GM21737 (cell line): ENCODE data around the gene NRG2.

ENCODE experiments used
- ATAC-seq: cut with Tn5 transposase; IDR thresholded peaks from one replicate; pipeline ENCODE4 v1.9.1; 2021; ENCODE audit warnings: mild to moderate bottlenecking, moderate library complexity; ENCODE audit not compliant: unreplicated experiment

NRG2 gene

GRCh38 chr5:139885172-139885856 lies 157.8 kb downstream of the NRG2 start:
- ATAC-seq, result no peak

GRCh38 chr5:139884734-139885133 lies 158.4 kb downstream of the NRG2 start:
- no peak for ATAC-seq

GRCh38 chr5:139884144-139884543 lies 159.0 kb downstream of the NRG2 start:
- ATAC-seq, result no peak

- no peak for ATAC-seq
Measured at GRCh38 chr5:139882961-139883539, 160.0 kb downstream of the NRG2 start.

GRCh38 chr5:139882316-139882715 lies 160.8 kb downstream of the NRG2 start:
- no peak for ATAC-seq

GRCh38 chr5:139881143-139881733 lies 161.9 kb downstream of the NRG2 start:
- ATAC-seq, result no peak

GRCh38 chr5:139880416-139881142 lies 162.5 kb downstream of the NRG2 start:
- ATAC-seq, result no peak

GRCh38 chr5:139878093-139878492 lies 165.0 kb downstream of the NRG2 start:
- ATAC-seq, result no peak

- no peak for ATAC-seq
Measured at GRCh38 chr5:139877129-139877597, 165.9 kb downstream of the NRG2 start.

GRCh38 chr5:139875957-139876356 lies 167.1 kb downstream of the NRG2 start:
- ATAC-seq, result no peak

GRCh38 chr5:139872851-139873794 lies 170.0 kb downstream of the NRG2 start:
- ATAC-seq, result no peak

GRCh38 chr5:139872052-139872766 lies 170.9 kb downstream of the NRG2 start:
- no peak for ATAC-seq

- no peak for ATAC-seq
Measured at GRCh38 chr5:139871614-139872013, 171.5 kb downstream of the NRG2 start.

GRCh38 chr5:139870677-139871076 lies 172.4 kb downstream of the NRG2 start:
- no peak for ATAC-seq

GRCh38 chr5:139869042-139869790 lies 173.9 kb downstream of the NRG2 start:
- ATAC-seq, result no peak

- ATAC-seq, result no peak
Measured at GRCh38 chr5:139867581-139867980, 175.5 kb downstream of the NRG2 start.

- ATAC-seq, result no peak
Measured at GRCh38 chr5:139867109-139867508, 176.0 kb downstream of the NRG2 start.

GRCh38 chr5:139864716-139865483 lies 178.2 kb downstream of the NRG2 start:
- no peak for ATAC-seq
